GM19455 (cell line): Measurements from ENCODE around the gene MKNK1.
"Not testable (repeated sequence)": the region's sequence is repeated elsewhere in the genome, so short reads cannot be mapped to it uniquely, and the experiment has no call there.

Experiments used
- ATAC-seq: cut with Tn5 transposase; IDR thresholded peaks from one replicate; pipeline ENCODE4 v1.9.1; 2021; ENCODE audit not compliant: unreplicated experiment

Gene MKNK1

DNA sequence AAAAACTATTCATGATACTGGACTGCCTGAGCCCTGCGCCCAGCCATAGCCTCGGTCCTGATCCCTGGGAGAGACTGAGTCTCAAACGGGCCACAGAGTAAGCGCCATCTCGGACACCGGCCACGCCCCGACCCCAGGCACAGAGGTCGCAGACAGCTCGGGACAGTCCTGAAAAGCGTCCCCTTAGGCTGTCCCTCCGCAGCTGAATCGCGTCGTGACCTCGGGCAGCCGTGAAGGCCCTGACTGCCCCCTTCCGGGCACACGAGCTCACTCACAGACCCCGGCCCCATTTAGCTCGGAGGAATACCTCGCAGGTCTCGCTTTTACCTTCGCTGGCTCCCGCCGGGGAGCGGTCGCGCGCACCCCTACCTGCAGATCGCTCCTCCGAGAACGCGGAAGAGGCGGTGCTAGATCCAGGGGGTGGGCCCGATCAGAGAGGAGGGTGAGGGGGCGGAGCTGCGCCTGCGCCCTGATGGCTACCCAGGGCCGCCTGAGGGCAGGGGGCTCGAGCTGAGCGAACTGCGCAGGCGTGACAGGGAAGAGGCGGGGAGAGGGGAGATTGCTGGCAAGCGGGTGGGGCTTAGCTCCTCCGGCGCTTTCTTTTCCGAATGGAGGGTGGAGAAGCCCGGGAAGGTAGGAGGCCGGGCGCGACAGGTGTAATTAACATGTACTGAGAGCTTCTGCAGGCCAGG lies at the start of gene MKNK1:
TSS of gene MKNK1 (minus strand) at position 411 of the 692 bp plus-strand sequence. CDS start 20,941 bp downstream, outside the sequence.
- peak; percentile 94 for ATAC-seq

GRCh38 chr1:46653405-46653958 lies 49.4 kb upstream of the MKNK1 start:
- ATAC-seq: no peak

GRCh38 chr1:46652321-46653100 lies 48.4 kb upstream of the MKNK1 start:
- no peak for ATAC-seq

- ATAC-seq: not testable (repeated sequence)
Observed at GRCh38 chr1:46651152-46651551, 47.1 kb upstream of the MKNK1 start.

GRCh38 chr1:46650491-46650890 lies 46.4 kb upstream of the MKNK1 start:
- ATAC-seq: no peak

GRCh38 chr1:46649764-46650163 lies 45.7 kb upstream of the MKNK1 start:
- no peak for ATAC-seq

DNA sequence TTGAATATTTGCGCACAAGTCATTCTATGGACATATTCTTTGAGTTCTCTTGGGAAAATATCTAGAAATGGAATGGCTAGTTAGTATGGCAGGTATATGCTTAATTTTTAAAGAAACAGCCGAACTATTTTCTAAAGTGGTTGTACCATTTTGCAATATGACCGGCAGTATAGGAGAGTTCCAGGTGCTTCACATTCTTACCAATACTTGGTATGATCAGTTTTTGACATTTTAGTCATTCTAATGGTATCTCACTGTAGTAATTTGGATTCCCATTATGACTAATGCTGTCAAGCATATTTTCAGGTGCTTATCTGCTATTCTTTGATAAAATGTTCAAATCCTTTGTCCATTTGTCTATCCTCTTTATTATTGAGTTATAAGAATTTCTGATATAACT lies 43.5 kb upstream of the MKNK1 start:
- ATAC-seq: no peak

DNA sequence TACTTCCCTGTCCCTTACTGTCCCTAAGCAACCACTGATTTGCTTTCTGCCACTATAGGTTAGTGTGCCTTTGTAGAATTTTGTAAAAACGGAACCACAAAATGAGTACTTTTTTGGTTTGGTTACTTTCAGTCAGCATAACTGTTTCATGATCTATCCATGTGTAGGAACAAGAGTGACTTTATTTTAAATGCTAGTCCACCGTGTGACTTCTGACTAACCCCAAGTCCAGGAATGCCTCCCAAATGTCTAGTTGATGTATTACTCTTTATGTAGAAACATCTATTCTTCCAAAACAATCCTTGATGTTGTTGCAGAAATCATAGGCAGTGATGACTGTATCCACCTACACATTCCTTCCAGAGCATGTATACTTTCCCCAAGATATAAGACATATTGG lies 42.8 kb upstream of the MKNK1 start:
- no peak for ATAC-seq

- ATAC-seq: no peak
Observed at GRCh38 chr1:46646331-46646730, 42.3 kb upstream of the MKNK1 start.

DNA sequence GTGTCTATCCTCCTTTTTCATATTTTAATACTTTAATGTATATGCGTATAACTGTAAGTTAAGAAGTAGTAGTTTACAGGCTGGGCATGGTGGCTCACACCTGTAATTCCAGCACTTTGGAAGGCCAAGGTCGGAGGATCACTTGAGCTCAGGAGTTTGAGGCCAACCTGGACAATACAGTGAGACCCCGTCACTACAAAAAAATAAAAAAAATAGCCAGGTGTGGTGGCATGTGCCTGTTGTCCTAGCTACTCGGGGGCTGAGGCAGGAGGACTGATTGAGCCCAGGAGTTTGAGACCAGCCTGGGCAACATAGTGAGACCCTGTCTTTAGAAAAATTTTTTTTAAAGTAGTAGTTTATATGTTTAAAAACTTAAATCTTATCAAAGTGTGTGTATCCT lies 41.7 kb upstream of the MKNK1 start:
- no peak for ATAC-seq

GRCh38 chr1:46643368-46643775 lies 39.3 kb upstream of the MKNK1 start:
- no peak for ATAC-seq

- ATAC-seq: no peak
Observed at GRCh38 chr1:46642115-46642680, 38.1 kb upstream of the MKNK1 start.

- ATAC-seq: no peak
Observed at GRCh38 chr1:46639547-46639946, 35.5 kb upstream of the MKNK1 start.

- no peak for ATAC-seq
Observed at GRCh38 chr1:46638921-46639320, 34.9 kb upstream of the MKNK1 start.

DNA sequence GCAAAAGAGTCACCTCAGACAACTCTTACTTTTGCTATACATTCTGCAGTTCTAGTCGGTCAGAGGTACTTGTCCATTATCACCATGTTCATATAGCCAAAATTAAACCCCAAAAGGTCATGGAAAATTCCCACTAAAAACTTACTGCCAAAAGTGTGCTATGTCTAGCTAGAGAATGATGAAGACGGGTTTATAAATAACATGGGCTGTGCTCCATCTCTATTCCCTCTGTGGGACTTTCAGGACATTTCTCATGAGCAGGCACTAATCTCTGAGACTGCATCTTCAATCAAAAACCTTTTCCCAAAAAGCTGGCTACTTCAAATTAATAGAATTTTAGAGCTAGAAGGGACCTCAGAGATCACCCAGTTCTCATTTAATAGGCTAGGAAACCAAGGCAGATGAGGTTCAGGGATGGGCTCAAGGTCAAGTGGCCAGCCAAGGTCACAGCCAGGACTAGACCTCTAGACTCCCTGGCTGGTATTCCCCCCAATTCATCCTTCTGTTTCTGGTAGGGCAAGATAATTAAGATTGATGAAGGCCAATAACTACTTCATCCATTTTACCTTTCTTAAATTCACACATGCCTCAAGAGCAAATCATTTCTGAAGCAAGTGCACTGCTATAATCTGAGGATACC lies 33.5 kb upstream of the MKNK1 start:
- ATAC-seq: no peak

GRCh38 chr1:46635205-46635604 lies 31.1 kb upstream of the MKNK1 start:
- no peak for ATAC-seq

- no peak for ATAC-seq
Observed at GRCh38 chr1:46630719-46631118, 26.7 kb upstream of the MKNK1 start.

GRCh38 chr1:46623743-46624644 lies 19.9 kb upstream of the MKNK1 start:
- ATAC-seq: no peak

- no peak for ATAC-seq
Observed at GRCh38 chr1:46622344-46622743, 18.3 kb upstream of the MKNK1 start.

DNA sequence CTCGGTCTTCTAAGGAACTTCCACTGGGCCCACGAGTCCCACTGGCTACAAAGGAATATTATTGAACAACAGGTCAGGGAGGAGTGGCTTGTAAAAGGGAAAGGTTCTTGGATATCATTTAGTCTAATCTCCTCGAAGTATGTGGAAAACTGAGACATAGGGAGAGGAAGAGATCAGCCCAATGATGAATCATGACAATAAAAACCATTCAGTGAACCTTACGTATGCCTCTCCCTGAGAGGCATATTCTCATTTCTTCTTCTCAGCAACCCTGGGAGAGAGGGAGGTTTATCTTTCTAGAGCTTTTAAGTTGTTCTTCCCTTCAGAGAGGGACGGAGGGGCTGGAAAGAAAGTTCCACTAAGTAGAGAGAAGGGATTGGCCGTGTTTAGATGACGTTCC lies 17.9 kb upstream of the MKNK1 start:
- no peak for ATAC-seq
